Spinal cord (tissue), 10 donors: Measurements from ENCODE around the gene PXMP4. TPM values are rescaled to one million over a fixed set of nuclear protein-coding genes. Genes with fewer than 3 reads are reported as not detected.

ENCODE experiments used
- DNase-seq, 6 donors: peaks; one replicate each; pipeline versions ENCODE4 v3.0.0 to v3.0.0-alpha.2; 2013 to 2015; ENCODE audit warnings: low spot score in 6 of 6, low read depth in 4 of 6
- H3K27ac ChIP-seq: one replicate; pipeline ENCODE4 v1.5.1; 2013; ENCODE audit warnings: low read depth, low read length, control low read depth
- H3K27me3 ChIP-seq: one replicate; pipeline ENCODE4 v1.6.1; 2013; ENCODE audit warnings: low read length; ENCODE audit not compliant: control insufficient read depth, insufficient read depth
- H3K36me3 ChIP-seq: one replicate; pipeline ENCODE4 v1.6.1; 2013; ENCODE audit warnings: low read length; ENCODE audit not compliant: control insufficient read depth, insufficient read depth
- H3K4me1 ChIP-seq: one replicate; pipeline ENCODE4 v1.6.1; 2013; ENCODE audit warnings: low read length; ENCODE audit not compliant: control insufficient read depth, insufficient read depth
- H3K4me3 ChIP-seq: one replicate; pipeline ENCODE4 v1.5.1; 2013; ENCODE audit warnings: low read depth, low read length, control low read depth
- H3K9me3 ChIP-seq: one replicate; pipeline ENCODE4 v1.6.1; 2013; ENCODE audit warnings: low read length; ENCODE audit not compliant: control insufficient read depth, insufficient read depth
- WGBS: methylation state at CpG from one replicate; pipeline ENCODE4 v1.1.5; 2013; ENCODE audit warnings: missing lambda C conversion rate; ENCODE audit not compliant: insufficient coverage; 5-methylcytosine and 5-hydroxymethylcytosine counted together
- polyA plus RNA-seq, 2 donors: library from polyadenylated mRNA; unstranded; fragments of 120-200 nt; gene quantifications; one replicate each; pipeline ENCODE4 v1.2.1, GENCODE V29; 2013; ENCODE audit not compliant: insufficient read length in 2 of 2
- total RNA-seq, 2 donors: library from RNA; depleted of rRNA in 1 of 2; stranded (reverse); fragments of 120-200 nt in 1 of 2; fragments of >200 nt in 1 of 2; gene quantifications; one replicate each; pipeline versions ENCODE4 v1.2.3 to v1.2.4, GENCODE V29; 2013 to 2014
- donor health status: healthy.

Gene PXMP4
- total and polyA plus RNA-seq, 4 donors = 11.7 to 16.8 (median 14.2) TPM

GRCh38 chr20:33725607-33726264 is 5.6 kb upstream of the PXMP4 start:
- Histone ChIP-seq H3K4me1 (peaks cover 2% of the 10 kb centered on the region), H3K4me3 (no peak overlapping the region), H3K27ac (no peak overlapping the region), H3K9me3 (no peaks in the 10 kb centered on the region), H3K27me3 (no peaks in the 10 kb centered on the region), H3K36me3 (no peaks in the 10 kb centered on the region)
- 100% methylated on average over 2 of the region's 7 CpGs for WGBS
- no peak for DNase-seq

DNA sequence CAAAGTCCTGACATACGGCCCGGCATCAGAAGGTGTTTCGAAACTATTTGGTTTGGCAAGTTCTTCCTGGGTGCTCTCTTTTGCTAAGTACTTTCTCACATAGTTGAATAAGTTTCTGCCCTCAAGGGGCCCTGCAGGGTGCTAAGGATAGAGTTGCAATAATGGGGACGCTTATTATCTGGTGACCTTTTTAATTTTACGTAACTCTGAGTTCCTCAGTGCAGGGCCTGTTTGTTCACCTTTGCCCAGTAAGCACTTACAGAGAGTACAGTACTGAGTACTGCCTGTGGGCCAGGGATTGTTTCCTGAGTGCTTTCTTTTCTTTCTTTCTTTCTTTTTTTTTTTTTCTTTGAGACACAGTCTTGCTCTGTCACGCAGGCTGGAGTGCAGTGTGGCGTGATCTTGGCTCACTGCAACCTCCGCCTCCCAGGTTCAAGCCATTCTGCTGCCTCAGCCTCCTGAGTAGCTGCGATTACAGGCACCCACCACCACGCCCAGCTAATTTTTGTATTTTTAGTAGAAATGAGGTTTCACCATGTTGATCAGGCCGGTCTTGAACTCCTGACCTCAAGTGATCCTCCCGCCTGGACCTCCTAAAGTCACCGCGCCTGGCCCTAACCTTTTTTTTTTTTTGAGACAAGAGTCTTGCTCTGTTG is 4.5 kb upstream of the PXMP4 start:
- DNase-seq = no peak
- Histone ChIP-seq H3K4me1 (peaks cover 7% of the 10 kb centered on the region), H3K4me3 (no peak overlapping the region), H3K27ac (no peak overlapping the region), H3K36me3 (no peaks in the 10 kb centered on the region), H3K9me3 (no peaks in the 10 kb centered on the region), H3K27me3 (no peaks in the 10 kb centered on the region)
- WGBS = 91% methylated on average over 12 of the region's 14 CpGs

DNA sequence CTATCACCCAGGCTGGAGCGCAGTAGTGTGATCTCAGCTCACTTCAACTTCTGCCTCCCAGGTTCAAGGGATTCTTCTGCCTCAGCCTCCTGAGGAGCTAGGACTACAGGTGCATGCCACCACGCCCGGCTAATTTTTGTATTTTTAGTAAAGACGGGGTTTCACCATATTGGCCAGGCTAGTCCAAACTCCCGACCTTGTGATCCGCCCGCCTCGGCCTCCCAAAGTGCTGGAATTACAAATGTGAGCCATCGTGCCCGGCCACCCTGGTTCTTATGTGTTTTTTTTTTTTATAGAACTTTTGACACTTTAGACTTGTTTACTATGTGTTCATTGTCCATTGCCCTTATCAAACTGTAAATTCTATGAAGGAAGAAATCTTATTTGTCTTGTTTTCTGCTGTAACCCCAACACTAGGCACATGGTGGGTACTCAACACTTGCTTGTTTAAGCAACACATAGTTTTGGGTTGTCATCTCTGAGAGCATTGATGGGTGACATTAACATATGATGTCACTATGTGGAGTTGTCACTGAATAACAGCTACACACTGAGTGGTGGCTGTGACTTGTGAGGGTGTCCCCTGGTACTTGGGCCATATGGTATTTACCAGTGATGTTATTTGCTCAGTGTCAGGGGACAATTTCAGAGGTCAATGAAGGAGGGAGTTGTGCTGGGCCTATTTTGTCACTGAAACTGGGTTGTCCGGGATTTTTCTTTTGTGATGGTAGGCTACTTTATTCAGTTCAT is 1.5 kb upstream of the PXMP4 start:
- WGBS = 100% methylated on average over 6 of the region's 11 CpGs
- no peak for DNase-seq
- no peak overlapping the region for H3K27ac ChIP-seq
- no peaks in the 10 kb centered on the region for H3K9me3 ChIP-seq
- H3K4me3 ChIP-seq = no peak overlapping the region
- peaks cover 14% of the 10 kb centered on the region for H3K4me1 ChIP-seq
- no peaks in the 10 kb centered on the region for H3K36me3 ChIP-seq
- H3K27me3 ChIP-seq = no peaks in the 10 kb centered on the region

DNA sequence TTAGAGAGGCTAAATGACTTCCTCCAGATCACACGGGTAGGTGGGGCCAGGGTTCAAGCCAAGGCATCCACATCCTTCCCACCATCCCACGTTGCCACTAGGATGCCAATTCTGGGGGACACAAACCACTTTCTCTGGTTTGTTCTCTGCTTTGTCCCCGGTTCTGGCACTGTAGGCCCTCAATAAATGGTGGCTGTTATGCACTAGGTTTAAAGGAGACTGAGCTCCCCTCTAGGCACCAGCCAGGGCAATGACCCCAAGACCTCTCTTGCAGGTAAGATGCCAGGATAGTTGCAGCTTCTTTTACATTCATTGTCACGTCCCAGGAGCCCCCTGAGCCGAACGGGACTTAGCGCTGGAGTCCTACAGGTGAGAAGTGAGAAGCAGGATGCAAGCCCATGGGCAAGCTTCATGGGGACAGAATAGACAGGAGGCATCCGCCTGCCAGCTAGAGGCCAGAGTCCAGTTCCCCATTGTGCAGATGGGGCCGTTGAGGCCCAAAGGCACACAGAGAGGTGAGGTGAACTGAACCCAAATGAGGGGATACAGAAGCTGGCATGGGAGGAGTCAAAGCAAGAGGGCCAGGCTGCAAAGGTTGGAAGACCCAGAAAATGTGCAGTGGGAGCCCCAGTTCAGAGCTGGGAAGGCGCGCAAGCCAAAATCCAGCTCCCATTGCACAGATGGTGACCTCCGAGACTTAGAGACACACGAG is 677 bp downstream of the PXMP4 start:
- DNase-seq = no peak
- 62% methylated on average over 13 of the region's 13 CpGs for WGBS
- H3K27ac ChIP-seq = peak overlapping the region; percentile 45

DNA sequence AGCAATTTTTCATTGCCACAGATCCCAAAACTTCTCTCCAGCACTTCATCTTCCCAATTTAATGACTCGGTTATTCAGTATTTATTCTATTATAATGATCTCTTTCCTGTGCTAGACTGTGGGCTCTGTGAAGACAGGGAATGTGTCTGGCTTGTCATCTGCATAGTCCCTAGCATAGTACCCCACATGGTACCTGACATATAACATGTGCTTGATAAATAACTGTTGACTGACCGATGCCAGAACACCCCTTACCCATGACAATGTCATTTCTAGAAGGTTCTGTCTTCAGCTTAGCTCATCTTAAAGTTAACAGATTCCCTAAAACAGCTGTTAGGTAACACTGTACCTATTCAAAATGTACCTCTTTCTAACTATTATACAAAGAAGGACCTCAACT is 3.6 kb downstream of the PXMP4 start:
- Histone ChIP-seq H3K27me3 (no peaks in the 10 kb centered on the region), H3K36me3 (peaks cover 34% of the 10 kb centered on the region), H3K4me3 (no peak overlapping the region), H3K9me3 (no peaks in the 10 kb centered on the region), H3K4me1 (peaks cover 14% of the 10 kb centered on the region), H3K27ac (no peak overlapping the region)
- no peak for DNase-seq
- WGBS = 83% methylated on average over 1 of the region's 2 CpGs

More for the DNA sequence above, 677 bp downstream of the PXMP4 start:
- H3K9me3 ChIP-seq = no peaks in the 10 kb centered on the region
- H3K4me1 ChIP-seq = peaks cover 14% of the 10 kb centered on the region
- H3K27me3 ChIP-seq = no peaks in the 10 kb centered on the region
- peaks cover 8% of the 10 kb centered on the region for H3K36me3 ChIP-seq
- peak overlapping the region; percentile 83 for H3K4me3 ChIP-seq

DNA sequence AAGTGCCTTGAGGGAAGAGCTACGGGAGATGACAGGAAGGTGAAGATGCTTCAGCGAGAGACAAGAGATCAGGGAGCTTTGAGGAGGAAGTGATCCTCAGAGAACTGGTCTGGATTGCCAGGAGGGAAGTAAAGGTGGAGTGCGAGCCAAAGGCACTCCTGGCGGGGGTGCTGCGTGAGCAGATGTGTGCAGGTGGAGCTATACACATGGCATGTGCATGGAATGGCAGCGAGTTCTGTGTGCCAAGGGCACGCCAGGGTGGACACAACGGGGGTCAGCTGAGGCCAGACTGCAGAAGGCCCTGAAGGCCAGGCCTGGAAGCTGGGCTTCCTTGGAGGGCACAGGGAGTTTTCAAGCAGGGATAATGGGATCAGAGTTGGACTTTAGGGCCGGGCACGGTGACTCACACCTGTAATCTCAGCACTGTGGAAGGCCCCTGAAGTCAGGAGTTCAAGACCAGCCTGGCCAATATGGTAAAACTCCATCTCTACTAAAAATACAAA is 6.2 kb downstream of the PXMP4 start:
- no peaks in the 10 kb centered on the region for H3K9me3 ChIP-seq
- H3K4me3 ChIP-seq = no peak overlapping the region
- no peak overlapping the region for H3K27ac ChIP-seq
- no peak for DNase-seq
- H3K4me1 ChIP-seq = peaks cover under 1% of the 10 kb centered on the region
- H3K36me3 ChIP-seq = peaks cover 54% of the 10 kb centered on the region
- H3K27me3 ChIP-seq = no peaks in the 10 kb centered on the region
- WGBS = 95% methylated on average over 8 of the region's 10 CpGs

DNA sequence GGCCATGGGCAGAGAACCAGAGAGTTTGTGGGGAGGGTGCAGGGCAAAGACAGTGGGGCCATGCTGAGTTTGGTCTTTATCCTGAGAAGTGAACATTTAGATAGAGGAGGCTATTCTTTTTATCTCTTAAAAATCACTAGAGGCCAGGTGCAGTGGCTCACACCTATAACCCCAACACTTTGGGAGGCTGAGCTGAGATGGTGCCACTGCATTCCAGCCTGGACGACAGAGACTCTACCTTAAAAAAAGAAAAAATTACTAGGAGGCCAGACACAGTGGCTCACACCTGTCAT is 8.7 kb downstream of the PXMP4 start:
- no peak overlapping the region for H3K4me3 ChIP-seq
- H3K27me3 ChIP-seq = no peaks in the 10 kb centered on the region
- no peak overlapping the region for H3K27ac ChIP-seq
- H3K36me3 ChIP-seq = peaks cover 67% of the 10 kb centered on the region
- no peaks in the 10 kb centered on the region for H3K9me3 ChIP-seq
- DNase-seq = no peak
- WGBS = no CpG with 5 or more reads among the region's 1 CpG
- H3K4me1 ChIP-seq = no peaks in the 10 kb centered on the region

DNA sequence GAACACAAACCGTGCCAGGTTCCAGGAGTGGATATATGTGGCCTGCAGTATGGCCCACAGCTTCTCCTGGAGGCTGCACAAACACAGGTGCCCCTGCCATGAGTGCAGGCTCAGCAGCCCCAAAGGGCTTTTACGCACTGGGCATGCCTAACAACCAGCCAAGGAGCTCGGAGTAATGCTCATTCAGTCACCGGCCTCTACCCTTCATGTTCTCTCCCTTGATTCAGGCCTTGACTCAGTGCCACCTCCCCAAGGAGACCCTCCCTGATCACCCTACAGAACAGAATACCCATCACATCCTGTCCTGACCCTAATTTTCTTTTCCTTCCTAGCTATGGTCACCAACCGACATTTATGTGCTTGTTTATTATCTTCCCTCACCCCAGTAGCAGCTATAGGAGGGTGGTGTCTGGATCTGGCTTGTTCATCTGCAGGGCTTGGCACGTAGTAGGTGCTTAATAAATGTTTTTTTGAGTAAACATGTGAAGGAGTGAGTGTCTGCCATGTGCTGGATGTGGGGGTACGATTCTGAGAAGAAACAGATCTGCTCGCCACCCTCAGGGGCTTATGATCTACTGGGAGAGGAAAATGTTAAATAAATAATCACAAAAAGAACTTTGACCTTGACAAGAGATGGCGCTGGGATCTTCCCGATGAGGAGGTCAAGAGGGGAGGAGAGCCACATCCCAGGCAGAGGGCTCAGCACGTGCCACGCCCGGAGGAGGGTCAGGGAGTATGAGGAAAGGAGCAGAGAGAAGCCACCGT is 9.2 kb downstream of the PXMP4 start:
- no peaks in the 10 kb centered on the region for H3K27me3 ChIP-seq
- no peak overlapping the region for H3K4me3 ChIP-seq
- 80% methylated on average over 11 of the region's 14 CpGs for WGBS
- no peak for DNase-seq
- no peaks in the 10 kb centered on the region for H3K4me1 ChIP-seq
- H3K27ac ChIP-seq = no peak overlapping the region
- H3K9me3 ChIP-seq = no peaks in the 10 kb centered on the region
- H3K36me3 ChIP-seq = peaks cover 64% of the 10 kb centered on the region
